Astrocyte (in vitro differentiated cells and primary cell): ENCODE data around the gene NSA2. TPM values are rescaled to one million over a fixed set of nuclear protein-coding genes. Genes with fewer than 3 reads are reported as not detected.

ENCODE experiments used
- DNase-seq: peaks from one replicate; pipeline ENCODE4 v3.0.0-alpha.2; 2010; ENCODE audit warnings: low read depth
- FAIRE-seq: peaks from 2 replicates; lab custom pipeline; 2011; peaks lifted over from hg19 to GRCh38; lab: Jason Lieb, UNC
- H2AFZ ChIP-seq: 2 replicates; pipeline ENCODE4 v1.6.0; 2012; ENCODE audit warnings: low read depth, low read length, inconsistent platforms
- H3K27ac ChIP-seq: 2 replicates; pipeline ENCODE4 v1.5.1; 2011; ENCODE audit warnings: low read depth, low read length, inconsistent platforms
- H3K27me3 ChIP-seq: 2 replicates; pipeline ENCODE4 v1.6.0; 2011; ENCODE audit warnings: low read length, inconsistent platforms; ENCODE audit not compliant: insufficient read depth
- H3K36me3 ChIP-seq: 2 replicates; pipeline ENCODE4 v1.5.1; 2011; ENCODE audit warnings: low read length, inconsistent platforms; ENCODE audit not compliant: insufficient read depth
- H3K4me1 ChIP-seq: 2 replicates; pipeline ENCODE4 v1.5.1; 2011; ENCODE audit warnings: low read length, inconsistent platforms; ENCODE audit not compliant: insufficient read depth
- H3K4me2 ChIP-seq: 2 replicates; pipeline ENCODE4 v1.6.0; 2012; ENCODE audit warnings: low read length, inconsistent platforms
- H3K4me3 ChIP-seq: 2 replicates; pipeline ENCODE4 v1.5.1; 2011; ENCODE audit warnings: low read depth, mild to moderate bottlenecking, low read length, inconsistent platforms; ENCODE audit not compliant: insufficient read depth
- H3K79me2 ChIP-seq: 2 replicates; pipeline ENCODE4 v1.6.0; 2012; ENCODE audit warnings: mild to moderate bottlenecking, low read length, inconsistent platforms; ENCODE audit not compliant: insufficient read depth
- H3K9ac ChIP-seq: 2 replicates; pipeline ENCODE4 v1.6.0; 2012; ENCODE audit warnings: mild to moderate bottlenecking, low read length, inconsistent platforms
- H3K9me3 ChIP-seq: 2 replicates; pipeline ENCODE4 v1.5.1; 2012; ENCODE audit warnings: low read depth, mild to moderate bottlenecking, low read length, inconsistent platforms; ENCODE audit not compliant: insufficient read depth
- H4K20me1 ChIP-seq: 2 replicates; pipeline ENCODE4 v1.6.0; 2012; ENCODE audit warnings: low read length, inconsistent platforms; ENCODE audit not compliant: insufficient read depth
- H3K27ac Mint-ChIP-seq: one replicate; pipeline ENCODE4 v1.8.0; 2021; ENCODE audit warnings: mild to moderate bottlenecking, mixed read lengths; ENCODE audit not compliant: unreplicated experiment
- H3K27me3 Mint-ChIP-seq: one replicate; pipeline ENCODE4 v1.8.0; 2021; ENCODE audit warnings: low read depth, mixed read lengths; ENCODE audit not compliant: unreplicated experiment
- H3K36me3 Mint-ChIP-seq: one replicate; pipeline ENCODE4 v1.8.0; 2021; ENCODE audit warnings: low read depth, mixed read lengths; ENCODE audit not compliant: unreplicated experiment
- H3K4me1 Mint-ChIP-seq: one replicate; pipeline ENCODE4 v1.8.0; 2021; ENCODE audit warnings: low read depth, mixed read lengths; ENCODE audit not compliant: unreplicated experiment
- H3K4me3 Mint-ChIP-seq: one replicate; pipeline ENCODE4 v1.8.0; 2021; ENCODE audit warnings: mild to moderate bottlenecking, moderate library complexity, mixed read lengths; ENCODE audit not compliant: unreplicated experiment
- H3K9me3 Mint-ChIP-seq: one replicate; pipeline ENCODE4 v1.8.0; 2021; ENCODE audit warnings: mild to moderate bottlenecking, mixed read lengths; ENCODE audit not compliant: unreplicated experiment
- EZH2 ChIP-seq: IDR thresholded peaks from 2 replicates; pipeline ENCODE4 v1.6.1; 2012; ENCODE audit warnings: mild to moderate bottlenecking, low read length, inconsistent platforms; ENCODE audit not compliant: insufficient read depth
- total RNA-seq: library from RNA; stranded (reverse); gene quantifications from 2 replicates; pipeline ENCODE4 v1.2.1, GENCODE V29; 2021
- TF ChIP-seq, protein P1 (sequence below): IDR thresholded peaks from 2 replicates; pipeline ENCODE4 v1.5.1; 2011; ENCODE audit warnings: low read depth, mild to moderate bottlenecking, inconsistent platforms, low read length, moderate library complexity; ENCODE audit not compliant: insufficient read depth

Gene NSA2
- total RNA-seq, 1 donor from 2014 or later = 44.0 TPM

DNA sequence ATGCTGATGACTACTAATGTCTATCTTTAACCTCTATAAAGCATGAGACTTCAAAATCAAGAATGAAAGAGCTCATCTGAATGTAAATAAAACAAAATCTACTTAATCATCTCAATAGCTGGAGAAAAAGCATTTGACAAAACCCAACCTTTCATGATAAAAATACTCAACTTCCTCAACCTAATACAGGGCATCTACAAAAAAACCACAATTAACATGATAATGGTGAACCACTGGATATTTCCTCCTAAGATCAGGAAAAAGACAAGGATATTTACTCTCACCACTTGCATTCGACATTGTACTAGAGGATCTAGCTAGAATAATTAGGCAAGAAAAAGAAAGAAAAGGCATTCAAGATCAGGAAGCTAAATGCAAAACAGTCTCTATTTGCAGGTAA, 49.8 kb downstream of the NSA2 start:
- H3K4me2 ChIP-seq = no peak overlapping the region
- no peak for DNase-seq
- no peaks in the 10 kb centered on the region for H4K20me1 ChIP-seq
- no peak overlapping the region for H3K9ac ChIP-seq
- H3K27me3 ChIP-seq = no peaks in the 10 kb centered on the region
- no peaks in the 10 kb centered on the region for H3K79me2 ChIP-seq
- H3K4me1 Mint-ChIP-seq = peaks cover 18% of the 10 kb centered on the region
- H3K27ac ChIP-seq = no peak overlapping the region
- H3K4me3 ChIP-seq = no peak overlapping the region
- TF ChIP-seq EZH2 = no peak
- TF ChIP-seq, protein P1, sequence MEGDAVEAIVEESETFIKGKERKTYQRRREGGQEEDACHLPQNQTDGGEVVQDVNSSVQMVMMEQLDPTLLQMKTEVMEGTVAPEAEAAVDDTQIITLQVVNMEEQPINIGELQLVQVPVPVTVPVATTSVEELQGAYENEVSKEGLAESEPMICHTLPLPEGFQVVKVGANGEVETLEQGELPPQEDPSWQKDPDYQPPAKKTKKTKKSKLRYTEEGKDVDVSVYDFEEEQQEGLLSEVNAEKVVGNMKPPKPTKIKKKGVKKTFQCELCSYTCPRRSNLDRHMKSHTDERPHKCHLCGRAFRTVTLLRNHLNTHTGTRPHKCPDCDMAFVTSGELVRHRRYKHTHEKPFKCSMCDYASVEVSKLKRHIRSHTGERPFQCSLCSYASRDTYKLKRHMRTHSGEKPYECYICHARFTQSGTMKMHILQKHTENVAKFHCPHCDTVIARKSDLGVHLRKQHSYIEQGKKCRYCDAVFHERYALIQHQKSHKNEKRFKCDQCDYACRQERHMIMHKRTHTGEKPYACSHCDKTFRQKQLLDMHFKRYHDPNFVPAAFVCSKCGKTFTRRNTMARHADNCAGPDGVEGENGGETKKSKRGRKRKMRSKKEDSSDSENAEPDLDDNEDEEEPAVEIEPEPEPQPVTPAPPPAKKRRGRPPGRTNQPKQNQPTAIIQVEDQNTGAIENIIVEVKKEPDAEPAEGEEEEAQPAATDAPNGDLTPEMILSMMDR = no peak
- no peak overlapping the region for H2AFZ ChIP-seq
- no peaks in the 10 kb centered on the region for H3K9me3 Mint-ChIP-seq
- no peaks in the 10 kb centered on the region for H3K4me1 ChIP-seq
- no peaks in the 10 kb centered on the region for H3K9me3 ChIP-seq
- FAIRE-seq = no peak
- H3K27ac Mint-ChIP-seq = no peak overlapping the region
- H3K36me3 ChIP-seq = no peaks in the 10 kb centered on the region
- no peak overlapping the region for H3K4me3 Mint-ChIP-seq
- no peaks in the 10 kb centered on the region for H3K36me3 Mint-ChIP-seq
- H3K27me3 Mint-ChIP-seq = no peaks in the 10 kb centered on the region

GRCh38 chr5:74822288-74822687, 55.2 kb downstream of the NSA2 start:
- H3K27me3 Mint-ChIP-seq = no peaks in the 10 kb centered on the region
- H3K4me3 Mint-ChIP-seq = no peak overlapping the region
- H3K36me3 Mint-ChIP-seq = peaks cover 2% of the 10 kb centered on the region
- TF ChIP-seq, protein P1 = no peak
- no peak for TF ChIP-seq EZH2
- H3K4me2 ChIP-seq = no peak overlapping the region
- no peak overlapping the region for H3K27ac ChIP-seq
- H3K9me3 ChIP-seq = no peaks in the 10 kb centered on the region
- no peaks in the 10 kb centered on the region for H3K36me3 ChIP-seq
- no peak overlapping the region for H2AFZ ChIP-seq
- H4K20me1 ChIP-seq = no peaks in the 10 kb centered on the region
- H3K4me1 Mint-ChIP-seq = peaks cover 14% of the 10 kb centered on the region
- FAIRE-seq = no peak
- no peaks in the 10 kb centered on the region for H3K4me1 ChIP-seq
- no peaks in the 10 kb centered on the region for H3K9me3 Mint-ChIP-seq
- no peaks in the 10 kb centered on the region for H3K27me3 ChIP-seq
- no peak overlapping the region for H3K9ac ChIP-seq
- H3K4me3 ChIP-seq = no peak overlapping the region
- DNase-seq = no peak
- no peak overlapping the region for H3K27ac Mint-ChIP-seq
- no peaks in the 10 kb centered on the region for H3K79me2 ChIP-seq

- H3K27me3 ChIP-seq = no peaks in the 10 kb centered on the region
- H3K27me3 Mint-ChIP-seq = no peaks in the 10 kb centered on the region
- H3K9ac ChIP-seq = no peak overlapping the region
- peaks cover 2% of the 10 kb centered on the region for H3K36me3 Mint-ChIP-seq
- H3K4me1 ChIP-seq = no peaks in the 10 kb centered on the region
- no peak overlapping the region for H3K27ac ChIP-seq
- no peaks in the 10 kb centered on the region for H4K20me1 ChIP-seq
- no peaks in the 10 kb centered on the region for H3K9me3 Mint-ChIP-seq
- FAIRE-seq (no peak), DNase-seq (no peak)
- no peaks in the 10 kb centered on the region for H3K9me3 ChIP-seq
- no peak overlapping the region for H3K4me3 ChIP-seq
- peaks cover 4% of the 10 kb centered on the region for H3K4me1 Mint-ChIP-seq
- no peak overlapping the region for H3K4me3 Mint-ChIP-seq
- no peaks in the 10 kb centered on the region for H3K36me3 ChIP-seq
- no peak overlapping the region for H3K4me2 ChIP-seq
- H3K27ac Mint-ChIP-seq = no peak overlapping the region
- TF ChIP-seq, protein P1 = no peak
- no peak for TF ChIP-seq EZH2
- no peaks in the 10 kb centered on the region for H3K79me2 ChIP-seq
- no peak overlapping the region for H2AFZ ChIP-seq
These were observed 62.4 kb downstream of the NSA2 start for GRCh38 chr5:74829413-74829812.

Other genes starting within 250 kb of the NSA2 start
- gene ENC1, start 126.5 kb upstream of the NSA2 start, total RNA-seq = 363 and 389 TPM in 2 replicates
- gene HEXB, start 82.0 kb upstream of the NSA2 start, total RNA-seq = 96.3 and 99.3 TPM in 2 replicates
- gene GFM2, start 132 bp upstream of the NSA2 start, total RNA-seq = 36.1 and 38.9 TPM in 2 replicates
- 9.1 and 11.9 TPM in 2 replicates for gene FAM169A, start 99.1 kb downstream of the NSA2 start, total RNA-seq